ENCODE measurements around the gene MIGA1.
"Not testable (repeated sequence)": the region's sequence is repeated elsewhere in the genome, so short reads cannot be mapped to it uniquely, and the experiment has no call there.

MIGA1 gene

DNA sequence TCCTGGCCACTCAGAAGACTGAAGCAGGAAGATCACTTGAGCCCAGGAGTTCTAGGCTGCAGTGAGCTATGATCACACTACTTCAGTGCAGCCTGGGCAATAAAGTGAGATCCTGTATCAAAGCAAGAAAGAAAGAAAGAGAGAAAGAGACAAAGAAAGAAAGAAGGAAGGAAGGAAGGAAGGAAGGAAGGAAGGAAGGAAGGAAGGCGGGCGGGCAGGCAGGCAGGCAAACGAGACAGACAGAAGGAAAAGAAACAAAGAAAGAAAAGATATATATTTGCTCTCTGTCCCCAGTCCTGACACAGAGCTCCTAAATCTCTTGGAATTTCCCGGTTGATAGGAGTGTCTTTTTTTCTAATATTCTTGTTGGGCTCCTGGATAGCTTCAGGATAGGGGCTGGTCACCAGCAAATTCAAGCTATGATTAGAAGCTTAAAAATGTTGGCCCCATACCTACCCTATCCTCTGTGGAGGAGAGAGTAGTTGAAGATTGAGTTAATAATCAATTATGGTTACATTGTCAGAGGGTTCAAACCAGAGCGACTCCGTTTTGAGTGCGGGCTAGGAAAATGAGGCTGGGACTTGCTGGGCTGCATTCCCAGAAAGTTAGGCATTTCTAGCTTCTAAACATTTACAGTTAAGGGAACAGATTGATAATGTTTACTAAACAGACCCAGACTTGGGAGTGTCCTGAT is 3.3 kb upstream of the MIGA1 start:
- no peak overlapping the region for H3K4me3 ChIP-seq (ENCODE audit: low read depth, low read length)
- DNase-seq (ENCODE audit: low read depth): no peak
- TF ChIP-seq, protein P1, sequence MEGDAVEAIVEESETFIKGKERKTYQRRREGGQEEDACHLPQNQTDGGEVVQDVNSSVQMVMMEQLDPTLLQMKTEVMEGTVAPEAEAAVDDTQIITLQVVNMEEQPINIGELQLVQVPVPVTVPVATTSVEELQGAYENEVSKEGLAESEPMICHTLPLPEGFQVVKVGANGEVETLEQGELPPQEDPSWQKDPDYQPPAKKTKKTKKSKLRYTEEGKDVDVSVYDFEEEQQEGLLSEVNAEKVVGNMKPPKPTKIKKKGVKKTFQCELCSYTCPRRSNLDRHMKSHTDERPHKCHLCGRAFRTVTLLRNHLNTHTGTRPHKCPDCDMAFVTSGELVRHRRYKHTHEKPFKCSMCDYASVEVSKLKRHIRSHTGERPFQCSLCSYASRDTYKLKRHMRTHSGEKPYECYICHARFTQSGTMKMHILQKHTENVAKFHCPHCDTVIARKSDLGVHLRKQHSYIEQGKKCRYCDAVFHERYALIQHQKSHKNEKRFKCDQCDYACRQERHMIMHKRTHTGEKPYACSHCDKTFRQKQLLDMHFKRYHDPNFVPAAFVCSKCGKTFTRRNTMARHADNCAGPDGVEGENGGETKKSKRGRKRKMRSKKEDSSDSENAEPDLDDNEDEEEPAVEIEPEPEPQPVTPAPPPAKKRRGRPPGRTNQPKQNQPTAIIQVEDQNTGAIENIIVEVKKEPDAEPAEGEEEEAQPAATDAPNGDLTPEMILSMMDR (IDR thresholded peaks at IDR 0.05; ENCODE audit: insufficient read depth, low read depth, low read length, missing control alignments): no peak

DNA sequence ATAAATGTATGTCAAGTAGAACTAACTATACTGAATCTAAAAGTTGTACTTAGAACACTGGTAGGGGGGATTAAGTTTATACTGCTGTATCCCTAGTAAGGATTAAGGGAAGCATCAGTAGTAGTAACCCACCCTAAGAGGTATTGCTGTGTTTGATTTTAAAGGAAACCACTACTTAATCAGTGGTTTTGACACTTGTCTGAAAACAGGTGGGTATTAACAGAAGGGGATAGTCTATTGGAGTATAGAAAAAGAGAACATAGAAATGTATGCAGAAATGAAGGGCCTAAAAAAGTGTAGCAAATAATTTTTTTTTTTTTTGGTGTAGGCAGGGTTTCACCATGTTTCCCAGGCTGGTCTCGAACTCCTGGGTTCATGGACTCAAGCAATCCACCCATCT is 2.2 kb downstream of the MIGA1 start:
- H3K4me3 ChIP-seq (ENCODE audit: low read depth, low read length): no peak overlapping the region
- TF ChIP-seq, protein P1 (IDR thresholded peaks at IDR 0.05; ENCODE audit: insufficient read depth, low read depth, low read length, missing control alignments): no peak
- no peak for DNase-seq (ENCODE audit: low read depth)

DNA sequence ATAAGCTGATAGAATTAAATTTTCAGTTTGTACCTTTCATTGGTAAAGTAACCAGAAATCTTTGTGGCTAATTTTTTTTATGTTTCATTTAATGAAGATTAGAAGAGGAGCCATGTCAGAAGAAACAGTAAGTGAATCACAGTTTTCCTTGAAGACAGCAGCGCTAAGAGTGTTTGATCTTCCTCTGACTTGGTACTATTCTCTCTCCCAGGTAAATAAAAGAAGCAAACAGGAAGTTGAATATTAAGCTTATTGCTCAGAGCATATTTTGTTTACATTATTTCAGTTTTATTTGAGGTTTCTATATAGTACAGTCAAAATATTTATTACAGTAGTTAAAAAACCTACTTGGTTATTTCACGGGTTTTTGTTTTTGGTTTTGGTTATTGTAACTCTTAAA is 3.7 kb downstream of the MIGA1 start:
- no peak for DNase-seq (ENCODE audit: low read depth)
- no peak overlapping the region for H3K4me3 ChIP-seq (ENCODE audit: low read depth, low read length)
- TF ChIP-seq, protein P1 (IDR thresholded peaks at IDR 0.05; ENCODE audit: insufficient read depth, low read depth, low read length, missing control alignments): no peak

DNA sequence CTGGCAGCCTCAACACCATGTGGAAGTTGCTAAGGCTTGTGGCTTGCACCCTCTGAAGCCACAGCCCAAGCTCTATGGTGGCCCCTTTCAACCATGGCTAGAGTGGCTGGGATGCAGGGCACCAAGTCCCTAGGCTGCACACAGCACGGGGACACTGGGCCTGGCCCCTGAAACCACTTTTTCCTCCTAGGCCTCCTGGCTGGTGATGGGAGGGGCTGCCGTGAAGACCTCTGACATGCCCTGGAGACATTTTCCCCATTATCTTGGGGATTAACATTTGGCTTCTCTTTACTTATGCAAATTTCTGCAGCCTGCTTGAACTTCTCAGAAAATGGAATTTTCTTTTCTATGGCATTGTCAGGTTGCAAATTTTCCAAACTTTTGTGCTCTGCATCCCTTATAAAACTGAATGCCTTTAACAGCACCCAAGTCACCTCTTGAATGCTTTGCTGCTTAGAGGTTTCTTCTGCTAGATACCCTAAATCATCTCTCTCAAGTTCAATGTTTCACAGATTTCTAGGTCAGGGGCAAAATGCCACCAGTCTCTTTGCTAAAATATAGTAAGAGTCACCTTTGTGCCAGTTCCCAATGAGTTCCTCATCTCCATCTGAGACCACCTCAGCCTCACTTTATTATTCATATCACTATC is 6.8 kb downstream of the MIGA1 start:
- DNase-seq (ENCODE audit: low read depth); H3K4me3 ChIP-seq (ENCODE audit: low read depth, low read length): not testable (repeated sequence)

DNA sequence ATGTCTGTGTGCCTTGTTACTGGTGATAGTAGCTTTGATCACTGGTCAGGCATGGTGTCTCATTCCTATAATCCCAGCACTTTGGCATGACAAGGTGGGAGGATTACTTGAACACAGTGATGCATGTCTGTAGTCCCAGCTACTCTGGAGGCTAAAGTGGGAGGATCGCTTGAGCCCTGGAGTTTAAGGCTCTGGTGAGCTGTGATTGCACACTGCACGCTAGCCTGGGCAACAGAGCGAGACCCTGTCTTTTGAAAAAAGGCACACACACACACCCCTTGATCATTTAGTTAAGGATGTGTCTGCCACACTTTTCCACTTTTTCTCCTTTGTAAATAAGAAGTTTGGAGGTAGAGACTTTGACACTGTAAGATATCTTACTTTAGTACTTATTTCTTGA is 15.1 kb downstream of the MIGA1 start:
- no peak for DNase-seq (ENCODE audit: low read depth)
- H3K4me3 ChIP-seq (ENCODE audit: low read depth, low read length): no peak overlapping the region
- TF ChIP-seq, protein P1 (IDR thresholded peaks at IDR 0.05; ENCODE audit: insufficient read depth, low read depth, low read length, missing control alignments): no peak

DNA sequence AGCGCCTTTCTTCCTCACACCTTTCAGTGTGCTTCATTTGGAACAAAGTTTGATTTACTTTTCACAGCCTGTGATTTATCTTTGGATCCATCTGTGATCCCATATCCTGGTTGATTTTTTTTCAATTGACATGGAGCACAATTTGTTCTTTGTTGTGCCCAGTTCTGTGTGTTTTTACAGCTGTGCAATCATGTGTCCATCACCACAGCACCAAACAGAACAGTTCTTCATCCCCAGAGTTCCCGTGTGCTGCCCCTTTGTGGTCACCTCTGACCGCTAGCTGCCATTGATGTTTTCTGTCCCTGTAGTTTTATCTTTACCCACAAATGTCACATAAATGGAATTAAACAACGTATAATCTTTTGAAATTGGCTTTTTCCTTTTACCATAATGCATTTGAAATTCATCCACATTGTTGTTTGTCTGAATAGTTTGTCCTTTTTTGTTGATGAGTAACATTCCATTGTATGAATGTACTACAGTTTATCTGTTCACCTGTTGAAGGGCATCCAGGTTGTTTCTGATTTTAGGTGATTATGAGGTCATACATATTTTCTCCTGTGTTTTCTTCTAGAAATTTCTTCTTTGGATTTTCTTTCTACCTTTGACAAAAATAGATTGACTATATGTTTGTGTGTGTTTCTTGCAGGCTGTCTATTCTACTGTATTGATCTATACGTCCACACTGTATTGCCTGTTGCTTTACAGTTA is 17.4 kb downstream of the MIGA1 start:
- H3K4me3 ChIP-seq (ENCODE audit: low read depth, low read length): no peak overlapping the region
- TF ChIP-seq, protein P1 (IDR thresholded peaks at IDR 0.05; ENCODE audit: insufficient read depth, low read depth, low read length, missing control alignments): no peak
- DNase-seq (ENCODE audit: low read depth): no peak

DNA sequence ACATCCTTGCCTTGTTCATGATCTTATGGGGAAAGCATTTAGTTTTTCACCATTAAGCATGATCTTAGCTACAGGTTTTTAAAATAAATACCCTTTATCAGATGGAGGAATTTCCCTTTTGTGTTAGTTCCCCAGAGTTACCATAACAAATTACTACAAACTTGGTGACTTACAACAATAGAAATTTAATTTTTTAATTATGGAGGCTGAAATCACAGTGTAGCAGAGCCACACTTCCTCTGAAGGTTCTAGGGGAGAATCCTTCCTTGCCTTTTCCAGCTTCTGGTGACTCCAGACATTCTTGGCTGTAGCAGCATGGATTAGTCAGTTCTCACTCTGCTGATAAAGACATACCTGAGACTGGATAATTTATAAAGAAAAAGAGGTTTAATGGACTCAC is 18.5 kb downstream of the MIGA1 start:
- no peak for DNase-seq (ENCODE audit: low read depth)
- TF ChIP-seq, protein P1 (IDR thresholded peaks at IDR 0.05; ENCODE audit: insufficient read depth, low read depth, low read length, missing control alignments): no peak

More for the DNA sequence above, 18.5 kb downstream of the MIGA1 start:
- no peak overlapping the region for H3K4me3 ChIP-seq (ENCODE audit: low read depth, low read length)
